ENCODE measurements around the gene FHDC1.
"Not testable (repeated sequence)": the region's sequence is repeated elsewhere in the genome, so short reads cannot be mapped to it uniquely, and the experiment has no call there.

The FHDC1 gene, protein sequence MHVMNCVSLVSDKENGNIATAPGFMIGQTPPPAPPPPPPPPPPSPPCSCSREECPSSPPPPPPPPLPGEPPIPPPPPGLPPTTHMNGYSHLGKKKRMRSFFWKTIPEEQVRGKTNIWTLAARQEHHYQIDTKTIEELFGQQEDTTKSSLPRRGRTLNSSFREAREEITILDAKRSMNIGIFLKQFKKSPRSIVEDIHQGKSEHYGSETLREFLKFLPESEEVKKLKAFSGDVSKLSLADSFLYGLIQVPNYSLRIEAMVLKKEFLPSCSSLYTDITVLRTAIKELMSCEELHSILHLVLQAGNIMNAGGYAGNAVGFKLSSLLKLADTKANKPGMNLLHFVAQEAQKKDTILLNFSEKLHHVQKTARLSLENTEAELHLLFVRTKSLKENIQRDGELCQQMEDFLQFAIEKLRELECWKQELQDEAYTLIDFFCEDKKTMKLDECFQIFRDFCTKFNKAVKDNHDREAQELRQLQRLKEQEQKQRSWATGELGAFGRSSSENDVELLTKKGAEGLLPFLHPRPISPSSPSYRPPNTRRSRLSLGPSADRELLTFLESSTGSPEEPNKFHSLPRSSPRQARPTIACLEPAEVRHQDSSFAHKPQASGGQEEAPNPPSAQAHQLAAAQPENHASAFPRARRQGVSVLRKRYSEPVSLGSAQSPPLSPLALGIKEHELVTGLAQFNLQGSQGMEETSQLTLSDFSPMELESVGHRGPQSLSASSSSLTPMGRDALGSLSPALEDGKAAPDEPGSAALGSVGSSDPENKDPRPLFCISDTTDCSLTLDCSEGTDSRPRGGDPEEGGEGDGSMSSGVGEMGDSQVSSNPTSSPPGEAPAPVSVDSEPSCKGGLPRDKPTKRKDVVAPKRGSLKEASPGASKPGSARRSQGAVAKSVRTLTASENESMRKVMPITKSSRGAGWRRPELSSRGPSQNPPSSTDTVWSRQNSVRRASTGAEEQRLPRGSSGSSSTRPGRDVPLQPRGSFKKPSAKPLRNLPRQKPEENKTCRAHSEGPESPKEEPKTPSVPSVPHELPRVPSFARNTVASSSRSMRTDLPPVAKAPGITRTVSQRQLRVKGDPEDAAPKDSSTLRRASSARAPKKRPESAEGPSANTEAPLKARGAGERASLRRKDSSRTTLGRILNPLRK

DNA sequence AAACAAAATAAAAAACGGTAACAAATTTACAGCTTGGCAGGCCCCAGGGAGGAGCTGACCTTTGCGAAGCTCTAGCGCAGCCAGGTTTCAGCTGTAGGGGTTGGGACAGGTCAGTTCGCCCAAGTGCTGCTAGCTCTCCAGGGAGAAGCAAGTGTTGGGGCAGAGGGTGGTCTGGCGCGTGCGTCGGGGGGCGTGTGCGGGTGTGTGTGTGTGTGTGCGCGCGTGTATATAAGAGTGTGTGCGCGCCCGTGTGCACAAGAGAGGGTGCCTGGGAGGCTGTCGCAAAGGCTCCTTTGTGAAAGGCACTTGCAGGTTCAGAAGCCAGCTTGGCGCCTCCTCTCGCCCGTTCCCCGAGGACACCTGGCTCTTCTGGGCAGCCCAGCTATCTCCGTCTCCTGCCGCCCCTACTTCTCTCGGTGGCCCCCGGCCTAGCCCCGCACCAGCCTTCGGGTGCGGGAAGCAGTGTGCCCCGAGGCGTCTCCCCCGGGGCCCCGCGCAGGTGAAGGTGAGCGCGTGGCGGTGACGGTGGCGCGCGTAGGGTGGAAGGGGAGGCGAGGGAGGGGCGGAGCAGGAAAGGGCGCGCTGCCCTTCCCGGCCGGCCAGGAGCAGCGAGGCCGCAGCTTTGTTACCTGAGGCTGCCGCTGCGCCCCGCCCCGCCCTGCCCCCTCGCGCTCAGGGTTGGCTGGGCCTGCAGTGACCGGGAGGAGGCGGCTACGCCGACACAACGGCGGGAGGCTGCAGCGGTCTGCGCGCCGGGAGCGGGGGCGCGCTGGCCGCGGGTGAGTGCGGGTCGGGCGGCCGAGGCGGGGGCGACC, at the start of gene FHDC1:
FHDC1 (plus strand) TSS at position 693 of the 815 bp plus-strand sequence. CDS start 6,735 bp downstream, outside the sequence.
- peak; percentile 26 for DNase-seq

GRCh38 chr4:152887981-152888380, 48.1 kb upstream of the FHDC1 start:
- no peak for DNase-seq

DNA sequence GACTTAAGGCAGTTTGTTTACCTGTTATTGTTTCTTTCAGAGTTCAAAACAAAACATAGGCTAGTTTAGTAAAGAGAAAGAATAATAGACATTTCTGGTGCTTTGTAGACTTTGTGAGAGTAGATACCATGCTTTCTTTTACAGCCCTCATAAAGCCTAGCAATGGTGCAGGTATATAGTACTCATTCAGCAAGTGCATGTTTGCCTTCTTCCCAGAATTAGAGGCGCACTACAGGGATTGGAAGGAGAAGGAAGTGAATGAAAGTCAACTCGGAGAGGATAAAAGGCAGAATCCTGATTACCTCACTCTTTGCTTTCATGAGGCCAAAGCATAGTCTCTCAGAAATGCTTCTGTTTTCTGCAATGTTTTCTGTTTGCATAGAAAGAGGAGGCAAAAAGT, 43.1 kb upstream of the FHDC1 start:
- no peak for DNase-seq

DNA sequence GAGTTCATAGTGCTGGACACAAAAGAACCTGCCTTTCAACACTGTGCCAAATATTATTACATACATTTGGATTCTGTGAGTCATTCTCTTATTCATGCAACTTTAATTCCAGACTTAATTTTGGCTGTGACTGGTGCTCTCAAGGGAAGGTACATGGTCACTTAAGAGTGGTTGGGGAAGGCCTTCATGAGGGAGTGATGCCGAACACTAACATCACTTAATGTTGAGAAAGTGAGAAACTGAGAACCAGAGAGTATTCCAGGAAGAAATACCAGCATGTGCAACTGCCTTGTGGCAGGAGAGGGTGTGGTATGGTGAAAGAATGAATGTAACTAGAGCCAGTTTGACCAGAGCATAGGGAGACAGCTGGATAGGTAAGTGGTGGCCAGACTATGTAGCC, 41.5 kb upstream of the FHDC1 start:
- DNase-seq, result no peak

DNA sequence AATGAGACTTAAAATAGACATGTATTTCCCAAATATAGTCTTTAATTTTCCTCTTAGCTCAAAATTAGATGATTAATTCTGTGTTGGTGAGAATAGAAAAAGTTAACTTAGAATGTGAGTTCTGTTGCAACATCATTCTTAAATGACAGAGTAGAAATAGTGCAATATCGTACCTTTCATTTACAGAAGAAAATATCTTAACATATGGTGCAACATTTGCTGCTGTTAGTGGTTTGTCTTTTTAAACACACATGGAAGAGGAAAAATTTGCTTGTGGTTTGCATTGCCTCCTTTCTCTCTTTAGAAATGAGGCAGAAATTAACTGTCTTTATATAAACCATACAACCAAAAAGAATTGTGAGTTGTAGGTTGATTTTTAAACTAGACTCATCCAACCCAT, 39.3 kb upstream of the FHDC1 start:
- DNase-seq, result no peak

GRCh38 chr4:152898133-152898532, 38.0 kb upstream of the FHDC1 start:
- DNase-seq, result not testable (repeated sequence)

- DNase-seq, result no peak
These were observed 37.5 kb upstream of the FHDC1 start for GRCh38 chr4:152898606-152899005.

DNA sequence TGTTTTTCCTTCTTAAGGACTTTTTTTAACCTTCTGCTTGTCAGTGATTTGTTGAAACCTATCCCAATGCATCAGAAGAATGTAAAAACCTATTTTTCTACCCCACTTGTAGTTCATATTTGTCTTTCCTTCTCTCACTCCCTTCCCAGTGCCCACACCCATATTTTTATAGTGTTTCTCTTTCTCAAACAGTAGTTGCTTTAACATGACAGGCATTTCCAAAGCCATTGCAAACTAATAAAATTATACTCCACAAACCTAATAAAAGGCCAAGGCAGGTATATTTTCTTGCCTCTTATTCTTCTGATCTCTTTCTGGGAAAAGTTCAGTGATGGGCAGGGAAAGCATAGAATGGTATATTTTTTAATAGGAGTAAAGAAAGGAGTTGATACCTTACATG, 35.7 kb upstream of the FHDC1 start:
- DNase-seq, result no peak

DNA sequence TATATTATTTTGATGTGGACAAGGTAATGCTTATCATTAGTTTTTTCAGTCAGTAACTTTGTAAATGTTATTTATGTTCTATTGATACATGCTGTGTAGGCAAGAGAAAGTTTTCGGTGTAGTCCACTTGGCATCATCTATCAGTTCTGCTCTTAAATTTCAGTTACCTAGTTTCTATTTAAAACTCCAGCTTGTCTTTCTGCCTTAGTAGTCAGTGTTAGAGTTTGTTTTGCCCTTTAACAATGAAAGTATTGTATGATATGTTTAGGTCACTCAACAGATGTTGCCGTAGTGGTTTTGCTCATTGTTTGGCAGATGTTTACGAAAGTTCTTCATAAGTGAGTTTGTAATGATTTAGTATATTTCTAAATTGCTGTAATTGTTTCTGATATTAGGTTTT, 34.9 kb upstream of the FHDC1 start:
- DNase-seq, result no peak

GRCh38 chr4:152903658-152904057, 32.5 kb upstream of the FHDC1 start:
- DNase-seq, result no peak

DNA sequence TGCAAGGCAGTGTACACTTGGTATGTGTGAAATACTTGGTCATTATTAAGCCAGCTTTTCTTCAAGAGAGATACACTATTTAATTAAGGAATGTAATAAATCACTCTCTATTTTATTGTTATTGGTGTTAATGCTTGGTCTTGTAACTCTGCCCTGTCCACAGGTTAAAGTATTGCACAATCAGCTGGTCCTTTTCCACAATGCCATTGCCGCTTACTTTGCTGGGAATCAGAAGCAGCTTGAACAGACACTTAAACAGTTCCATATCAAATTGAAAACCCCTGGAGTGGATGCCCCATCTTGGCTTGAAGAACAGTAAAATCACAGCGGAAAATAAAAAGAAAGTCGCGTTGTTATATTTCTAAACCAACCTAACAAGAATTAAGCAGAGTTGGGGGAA, 26.2 kb upstream of the FHDC1 start:
- no peak for DNase-seq

GRCh38 chr4:152910521-152910920, 25.6 kb upstream of the FHDC1 start:
- no peak for DNase-seq

DNA sequence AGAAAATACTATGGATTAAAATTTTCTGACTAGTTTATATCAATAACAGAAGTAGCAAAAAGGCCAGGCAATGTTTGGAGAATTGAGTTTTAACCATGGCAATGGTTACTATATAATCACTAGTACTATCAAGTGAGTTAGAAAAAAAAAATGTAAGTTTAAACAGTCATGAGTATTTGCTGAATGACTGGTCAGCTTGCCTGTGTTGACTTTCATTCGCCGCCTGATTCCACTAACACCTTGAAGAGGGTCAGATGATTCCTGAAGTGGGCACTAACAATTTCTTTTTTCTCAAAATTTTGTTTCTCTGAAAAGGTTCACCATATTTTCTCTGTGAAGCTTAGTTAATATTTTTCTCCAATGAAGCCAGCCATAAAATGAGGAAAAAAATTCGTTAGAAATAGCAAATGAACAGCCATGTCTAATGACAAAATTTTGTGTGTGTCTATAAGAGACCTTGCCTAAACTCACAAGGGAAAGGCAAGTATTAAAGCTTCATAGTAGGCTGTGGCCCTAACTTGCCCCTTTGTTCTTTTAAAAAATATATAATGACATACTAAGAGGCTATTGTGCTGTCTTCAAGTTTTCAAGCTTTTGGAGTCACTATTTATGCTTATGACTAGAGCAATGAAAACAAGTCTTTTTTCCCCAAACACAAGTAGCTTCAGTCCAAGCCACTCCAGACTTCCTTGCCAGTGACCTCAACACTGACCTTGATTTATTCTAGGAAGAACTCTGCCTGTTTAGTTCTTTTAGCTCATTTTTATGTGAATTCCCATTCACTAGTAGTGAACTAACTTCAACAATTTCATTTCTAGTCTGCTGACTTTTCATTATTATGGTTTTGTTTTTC, 18.4 kb upstream of the FHDC1 start:
- no peak for DNase-seq

DNA sequence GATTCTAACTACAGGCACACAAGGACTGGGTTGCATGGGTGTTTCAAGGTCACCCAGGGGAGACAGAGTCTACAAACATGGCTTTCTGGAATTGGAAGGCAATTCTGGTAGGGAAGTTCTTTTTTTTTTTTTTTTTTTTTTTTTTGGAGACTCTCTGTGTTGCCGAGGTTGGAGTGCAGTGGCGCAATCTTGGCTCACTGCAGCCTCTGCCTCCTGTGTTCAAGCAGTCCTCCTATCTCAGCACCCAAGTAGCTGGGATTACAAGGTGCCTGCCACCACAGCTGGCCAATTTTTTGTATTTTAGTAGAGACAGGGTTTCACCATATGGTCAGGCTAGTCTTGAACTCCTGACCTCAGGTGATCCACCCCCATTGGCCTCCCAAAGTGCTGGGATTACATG, 16.3 kb upstream of the FHDC1 start:
- no peak for DNase-seq

DNA sequence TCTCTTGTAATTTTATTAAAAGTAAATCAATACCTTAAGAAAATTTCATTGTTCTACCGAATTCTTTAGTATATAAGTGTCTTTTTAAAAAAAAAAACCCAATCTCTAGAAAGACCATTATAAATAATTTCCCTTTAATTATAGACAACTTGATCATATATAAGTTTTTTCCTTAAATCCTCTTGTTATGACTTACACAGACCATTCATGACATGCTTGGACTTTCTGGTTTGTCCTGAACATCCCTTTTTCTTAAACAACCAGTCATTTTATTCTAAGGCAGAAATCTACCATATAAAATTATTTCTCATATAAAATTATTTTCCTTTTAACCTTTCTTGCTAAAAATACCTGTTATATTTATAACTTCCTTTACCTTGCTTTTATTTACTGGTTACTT, 15.4 kb upstream of the FHDC1 start:
- DNase-seq, result no peak

- DNase-seq, result no peak
These were observed 14.8 kb upstream of the FHDC1 start for GRCh38 chr4:152921284-152921683.

GRCh38 chr4:152925851-152926250, 10.3 kb upstream of the FHDC1 start:
- no peak for DNase-seq

DNA sequence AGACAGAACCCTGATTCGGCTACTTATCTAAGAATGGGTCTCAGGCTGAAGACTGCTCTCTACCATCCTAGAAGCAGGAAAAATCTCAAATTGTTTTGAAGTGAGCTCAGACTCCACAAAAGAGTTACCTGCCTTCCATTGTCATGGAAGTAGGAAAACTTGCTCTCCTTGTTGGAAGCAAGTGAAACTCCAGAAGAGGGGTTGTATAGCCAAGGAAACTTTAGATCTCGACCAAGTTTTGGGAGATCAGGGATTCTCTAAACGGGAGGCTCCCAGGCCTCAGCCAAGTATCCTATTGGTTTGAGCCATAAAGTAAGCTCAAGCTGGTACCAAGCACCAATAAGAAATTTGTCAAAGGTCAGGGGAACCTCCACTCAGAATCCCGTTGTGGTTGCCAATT, 9.2 kb upstream of the FHDC1 start:
- no peak for DNase-seq

DNA sequence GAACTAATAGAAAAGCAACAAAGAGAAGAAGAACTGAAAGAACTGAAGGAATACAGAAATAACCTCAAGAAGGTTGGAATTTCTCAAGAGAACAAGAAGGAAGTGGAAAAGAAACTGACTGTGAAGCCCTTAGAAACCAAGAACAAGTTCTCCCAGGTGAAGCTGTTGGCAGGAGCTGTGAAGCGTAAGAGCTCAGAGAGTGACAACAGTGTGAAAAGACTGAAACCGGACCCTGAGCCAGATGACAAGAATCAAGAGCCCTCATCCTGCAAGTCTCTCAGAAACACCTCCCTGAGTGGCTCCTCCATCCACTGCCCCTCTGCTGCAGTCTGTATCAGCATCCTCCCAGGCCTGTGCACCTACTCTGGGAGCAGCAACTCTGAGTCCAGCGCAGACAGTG, 8.4 kb upstream of the FHDC1 start:
- no peak for DNase-seq

GRCh38 chr4:152928286-152928685, 7.8 kb upstream of the FHDC1 start:
- no peak for DNase-seq

- no peak for DNase-seq
These were observed 6.2 kb upstream of the FHDC1 start for GRCh38 chr4:152929888-152930287.

DNA sequence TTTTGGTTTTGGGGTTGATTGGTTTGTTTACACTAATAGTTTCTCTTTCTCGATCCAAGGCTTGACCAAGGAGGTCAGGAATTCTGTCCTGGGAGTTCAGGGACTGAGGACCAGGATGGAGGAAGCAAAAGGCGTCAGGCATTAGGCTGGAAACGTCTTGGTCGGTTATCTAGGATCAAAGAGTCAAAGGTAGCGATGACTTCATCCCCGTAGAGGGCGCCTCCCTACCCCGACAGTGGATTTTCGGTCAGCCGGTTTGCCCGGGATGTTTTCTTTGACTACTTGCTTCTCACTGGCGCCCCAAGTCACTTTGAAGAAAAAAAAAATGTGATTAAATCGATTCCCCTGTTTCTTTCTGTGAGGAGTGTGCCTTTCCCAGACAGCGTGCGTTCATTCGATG, 980 bp upstream of the FHDC1 start:
- DNase-seq, result no peak

Data from NCI-H1048 (cell line).